KG1 (cell line): ENCODE measurements around the gene CRYZL1.
"Not testable (repeated sequence)": the region's sequence is repeated elsewhere in the genome, so short reads cannot be mapped to it uniquely, and the experiment has no call there.

Source experiments
- DNase-seq: peaks from one replicate; lab custom pipeline; 2025; lab: John Stamatoyannopoulos, UW

Gene CRYZL1

GRCh38 chr21:33626151-33626550 is 15.4 kb downstream of the CRYZL1 start:
- DNase-seq: not testable (repeated sequence)

DNA sequence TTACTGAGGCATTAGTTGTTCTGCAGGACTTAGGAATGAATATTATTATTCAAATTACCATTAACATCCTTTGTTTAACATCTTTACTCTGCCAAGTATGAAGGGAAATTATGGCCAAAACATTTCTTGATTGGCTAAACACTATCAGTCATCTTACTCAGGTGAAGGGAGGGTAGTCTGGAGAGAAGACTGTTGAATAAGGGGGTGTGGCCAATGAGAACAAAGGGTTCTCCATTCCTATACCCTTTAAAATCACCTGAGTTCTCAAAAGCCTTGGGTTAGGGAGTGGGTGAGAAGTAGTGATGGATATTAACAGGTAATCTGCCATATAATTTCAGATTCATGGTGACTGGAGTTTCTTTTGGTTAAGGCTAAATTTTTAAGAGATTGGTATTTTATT is 19.3 kb downstream of the CRYZL1 start:
- DNase-seq: no peak

DNA sequence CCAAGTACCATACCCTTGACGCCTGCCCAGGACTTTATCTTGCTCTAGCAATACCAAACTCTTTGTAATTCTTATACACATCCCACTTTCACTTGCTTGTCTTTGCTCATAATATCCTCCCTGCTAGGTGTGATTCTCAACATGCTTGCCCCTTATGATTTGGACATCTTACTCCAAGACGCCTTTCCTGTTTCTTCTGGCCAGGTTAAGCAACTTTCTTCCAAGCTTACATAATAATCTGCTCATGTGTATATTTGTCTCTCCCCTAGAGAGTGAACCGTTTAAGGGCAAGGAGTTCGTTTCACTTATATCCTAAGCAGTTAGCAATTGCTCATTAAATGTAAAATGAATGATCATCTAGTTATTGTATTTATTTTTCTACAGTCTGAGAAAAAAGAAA is 21.8 kb downstream of the CRYZL1 start:
- DNase-seq: no peak

DNA sequence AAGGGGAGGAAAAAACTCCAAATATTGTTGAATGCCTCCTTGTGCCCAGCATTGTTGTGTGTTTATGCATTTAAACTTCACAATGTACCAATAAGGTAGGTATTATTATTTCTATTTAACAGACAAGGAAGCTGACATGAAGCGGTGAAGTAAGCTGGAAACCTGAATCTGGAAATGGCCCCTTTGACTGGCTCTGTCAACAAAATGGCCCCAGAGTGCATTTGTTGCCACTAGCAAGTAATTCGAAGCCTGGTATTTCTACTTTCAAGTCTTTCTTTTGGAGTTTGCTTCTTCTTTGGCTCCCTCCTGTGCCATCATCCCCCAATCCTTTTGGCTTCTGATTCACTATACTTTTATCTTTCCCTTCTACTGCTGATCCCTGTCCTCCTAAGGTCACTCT is 23.1 kb downstream of the CRYZL1 start:
- DNase-seq: no peak

DNA sequence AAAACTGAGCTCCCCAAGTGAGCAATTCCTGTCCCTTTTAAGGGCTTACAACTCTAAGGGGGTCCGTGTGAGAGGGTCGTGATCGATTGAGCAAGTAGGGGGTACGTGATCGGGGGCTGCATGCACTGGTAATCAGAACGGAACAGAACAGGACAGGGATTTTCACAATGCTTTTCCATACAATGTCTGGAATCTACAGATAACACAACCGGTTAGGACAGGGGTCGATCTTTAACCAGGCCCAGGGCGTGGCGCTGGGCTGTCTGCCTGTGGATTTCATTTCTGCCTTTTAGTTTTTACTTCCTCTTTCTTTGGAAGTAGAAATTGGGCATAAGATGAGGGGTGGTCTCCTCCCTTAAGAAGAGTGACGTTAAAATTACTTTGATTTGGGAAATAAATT is 24.0 kb downstream of the CRYZL1 start:
- DNase-seq: not testable (repeated sequence)

DNA sequence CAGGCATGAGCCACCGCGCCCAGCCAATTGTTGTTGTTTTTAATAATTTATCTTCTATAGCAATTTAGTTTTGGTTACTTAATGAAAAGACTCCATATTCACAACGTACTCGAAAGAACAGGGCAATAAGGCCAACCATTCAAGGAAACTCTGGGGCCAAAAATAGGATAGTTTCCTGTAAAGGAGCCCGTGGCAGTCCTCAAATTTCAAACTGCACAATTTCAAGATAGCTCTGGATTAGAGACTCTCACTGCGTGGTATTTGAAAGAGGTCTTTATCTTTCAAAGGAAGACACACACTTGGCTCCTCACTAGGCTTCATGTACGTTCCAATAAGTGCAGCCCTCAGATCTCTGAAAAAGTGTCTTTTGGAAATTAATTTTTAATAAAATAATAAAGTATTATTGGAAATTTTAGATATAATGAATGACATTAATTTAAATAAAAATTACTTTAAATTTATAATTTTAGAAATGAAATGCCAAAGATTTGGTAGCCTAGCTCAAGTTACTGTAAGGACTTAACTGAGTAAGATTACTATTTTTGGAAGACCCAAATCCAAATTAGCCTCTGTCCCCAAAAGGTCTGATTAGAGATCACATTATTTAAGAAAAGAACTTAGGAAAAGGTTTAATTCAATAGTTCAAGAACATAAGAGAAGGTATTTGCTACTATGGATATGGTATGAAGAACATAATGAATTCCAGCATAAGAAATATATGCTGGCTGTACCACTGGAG is 30.4 kb downstream of the CRYZL1 start:
- no peak for DNase-seq

- DNase-seq: no peak
Measured at GRCh38 chr21:33608559-33608958, 33.0 kb downstream of the CRYZL1 start.

- DNase-seq: no peak
Measured at GRCh38 chr21:33598051-33598450, 43.5 kb downstream of the CRYZL1 start.

DNA sequence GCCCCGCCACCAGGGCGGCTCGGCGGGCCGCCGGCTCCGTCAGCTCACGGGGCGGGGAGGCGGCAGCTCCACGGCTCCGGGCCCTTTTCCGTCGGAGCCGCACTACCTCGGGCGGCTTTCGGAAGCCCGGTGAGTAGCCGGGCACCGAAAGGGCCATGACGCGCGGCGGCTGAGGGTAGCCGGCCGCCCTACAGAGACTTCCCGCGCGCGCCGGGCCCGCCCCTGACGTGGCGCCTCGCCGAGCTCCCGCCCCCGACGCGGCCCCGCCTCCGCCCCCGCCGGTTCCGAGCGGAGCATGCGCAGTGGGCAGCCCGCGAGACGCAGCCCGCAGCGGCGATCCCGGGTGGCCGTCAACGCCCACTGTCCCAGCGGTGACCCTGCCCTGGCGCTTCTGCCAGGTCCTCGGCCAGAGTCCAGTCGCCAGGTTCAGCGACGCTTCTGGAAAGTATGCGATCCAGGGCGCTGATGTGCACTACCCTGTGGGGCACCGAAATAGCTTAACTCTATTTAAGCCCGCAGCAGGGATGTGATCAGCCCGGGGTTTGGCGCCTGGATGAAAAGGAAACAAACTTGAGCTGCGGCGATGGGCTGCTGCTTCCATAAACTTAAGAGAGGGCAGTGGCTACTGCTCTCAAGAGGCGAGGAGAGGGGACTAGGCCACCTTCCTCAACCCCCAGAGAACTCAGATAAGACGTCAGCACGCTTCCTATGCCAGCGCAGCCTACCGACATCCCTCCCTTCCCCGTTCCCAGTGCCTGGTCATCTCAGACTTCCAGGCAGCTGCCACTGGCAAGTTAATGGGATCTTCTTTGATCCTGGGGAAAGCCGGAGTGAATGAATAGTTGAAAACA is 52.8 kb downstream of the CRYZL1 start, which contains the start of gene DONSON:
TSS of gene DONSON (minus strand) at position 200 of the 851 bp plus-strand sequence. CDS start at position 157, 43 bp downstream.
- DNase-seq: peak; percentile 82

DNA sequence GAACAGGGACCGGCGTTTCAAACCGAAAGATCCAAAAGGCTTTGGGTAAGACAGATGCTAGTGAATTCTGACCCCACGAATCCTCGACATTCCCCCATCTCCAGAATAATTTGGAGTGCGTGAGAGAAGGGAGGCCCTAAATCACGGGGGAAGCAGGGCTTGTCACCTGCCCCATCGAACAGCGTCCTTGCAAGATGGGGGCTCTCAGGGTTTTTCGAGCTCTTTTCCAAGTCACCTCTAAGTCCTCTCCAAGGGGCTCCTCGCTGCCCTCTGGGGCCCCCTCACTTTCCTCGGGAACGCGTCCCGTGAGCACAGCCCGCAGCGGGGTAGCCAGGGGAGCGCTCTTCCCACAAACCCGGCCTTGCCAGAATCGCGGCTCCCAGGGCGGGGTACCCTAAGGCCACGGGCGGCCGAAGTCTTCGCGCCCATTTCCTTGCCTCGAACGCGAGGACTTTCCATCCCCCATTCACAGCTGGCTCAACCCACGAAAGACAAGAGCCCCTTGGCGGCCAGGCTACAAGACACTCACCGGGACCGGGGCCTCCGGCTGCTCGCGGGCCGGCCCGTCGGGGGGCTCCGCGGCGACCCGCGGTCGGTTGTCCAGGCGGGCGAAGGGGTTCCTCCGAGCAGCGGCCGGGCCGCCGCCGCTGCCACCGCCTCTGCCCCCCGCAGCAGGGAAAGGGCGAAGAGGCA is 53.6 kb downstream of the CRYZL1 start:
- DNase-seq: no peak

GRCh38 chr21:33586927-33587326 is 54.6 kb downstream of the CRYZL1 start:
- DNase-seq: no peak

GRCh38 chr21:33584455-33584854 is 57.1 kb downstream of the CRYZL1 start:
- DNase-seq: no peak

DNA sequence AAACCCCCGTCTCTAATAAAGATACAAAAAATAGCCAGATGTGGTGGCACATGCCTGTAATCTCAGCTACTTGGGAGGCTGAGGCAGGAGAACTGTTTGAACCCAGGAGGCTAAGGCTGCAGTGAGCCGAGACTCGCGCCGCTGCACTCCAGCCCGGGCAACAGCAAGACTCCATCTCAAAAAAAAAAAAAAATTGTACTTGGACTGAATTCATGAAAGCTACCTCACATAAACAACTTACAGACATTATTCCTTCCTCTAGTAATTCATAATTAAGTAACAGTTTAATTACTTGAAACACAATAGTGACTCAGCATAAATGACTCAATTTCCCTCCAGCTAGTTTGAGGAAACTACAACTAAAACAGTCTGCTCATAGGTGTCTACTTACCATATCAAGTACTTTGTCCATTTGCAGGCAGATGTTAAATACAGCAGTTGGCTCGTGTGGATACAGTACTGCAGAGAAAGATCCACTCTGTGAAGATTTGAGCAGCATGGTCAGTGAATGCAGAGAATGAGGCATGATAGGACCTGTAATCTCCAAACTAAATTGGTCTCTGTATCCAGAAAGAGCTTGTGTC is 62.5 kb downstream of the CRYZL1 start:
- DNase-seq: no peak

GRCh38 chr21:33578214-33578613 is 63.3 kb downstream of the CRYZL1 start:
- no peak for DNase-seq

DNA sequence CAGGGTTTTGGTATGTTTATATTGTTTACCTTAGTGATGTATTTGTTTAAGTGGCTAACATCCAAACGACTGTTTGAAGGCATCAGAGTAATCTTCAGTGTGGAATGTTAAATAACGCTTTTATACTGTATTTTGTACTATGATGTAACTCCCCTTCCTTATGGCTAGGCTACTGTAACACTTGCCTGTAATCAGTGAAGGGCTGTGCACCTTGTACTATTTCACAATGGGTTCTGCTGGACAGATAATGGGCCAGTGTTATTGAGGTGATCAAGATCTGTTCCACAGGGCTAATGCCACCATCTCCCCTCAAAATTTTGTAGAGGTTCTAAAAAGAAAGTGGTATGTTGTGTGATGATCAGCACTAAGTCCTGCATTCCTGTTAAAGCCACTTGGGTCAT is 64.8 kb downstream of the CRYZL1 start:
- not testable (repeated sequence) for DNase-seq

DNA sequence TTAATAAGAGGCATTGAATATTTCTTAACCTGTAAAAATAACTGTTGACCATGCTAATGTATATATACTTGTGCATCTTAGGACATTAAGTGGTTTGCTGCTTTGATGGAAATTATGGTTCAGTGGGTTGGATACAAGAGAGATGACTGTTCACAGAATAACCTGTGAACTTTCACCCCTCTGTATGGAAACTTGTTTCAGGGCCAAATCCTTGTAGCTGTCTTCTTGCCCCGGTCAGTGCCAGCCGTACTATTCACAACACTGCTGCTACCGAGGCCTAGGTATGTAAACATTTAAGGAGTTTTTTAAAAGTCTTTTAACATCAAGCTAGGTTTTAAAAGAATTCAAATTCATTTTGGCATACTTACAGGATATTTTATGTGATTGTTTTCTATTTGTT is 69.2 kb downstream of the CRYZL1 start:
- DNase-seq: no peak

- DNase-seq: no peak
Measured at GRCh38 chr21:33569991-33570390, 71.5 kb downstream of the CRYZL1 start.

DNA sequence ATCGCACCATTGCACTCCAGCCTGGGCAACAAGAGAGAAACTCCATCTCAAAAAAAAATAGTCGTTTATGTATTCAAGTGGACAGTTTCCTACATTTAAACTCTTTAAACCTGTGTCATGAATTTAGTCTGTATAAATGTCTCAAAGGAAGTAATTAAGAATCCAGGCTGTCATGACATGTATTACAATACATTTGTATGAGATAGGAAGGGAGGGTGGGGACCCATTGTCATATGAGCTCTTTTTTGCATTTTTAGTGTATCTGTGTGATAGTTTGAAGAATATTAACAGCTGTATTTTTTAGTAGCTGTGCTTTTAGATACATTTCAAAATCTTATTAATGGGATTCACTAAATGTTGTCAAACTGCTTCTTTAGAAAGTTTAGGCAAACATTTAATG is 73.1 kb downstream of the CRYZL1 start:
- DNase-seq: no peak

- DNase-seq: no peak
Measured at GRCh38 chr21:33567914-33568313, 73.6 kb downstream of the CRYZL1 start.

- no peak for DNase-seq
Measured at GRCh38 chr21:33566514-33566913, 75.0 kb downstream of the CRYZL1 start.

DNA sequence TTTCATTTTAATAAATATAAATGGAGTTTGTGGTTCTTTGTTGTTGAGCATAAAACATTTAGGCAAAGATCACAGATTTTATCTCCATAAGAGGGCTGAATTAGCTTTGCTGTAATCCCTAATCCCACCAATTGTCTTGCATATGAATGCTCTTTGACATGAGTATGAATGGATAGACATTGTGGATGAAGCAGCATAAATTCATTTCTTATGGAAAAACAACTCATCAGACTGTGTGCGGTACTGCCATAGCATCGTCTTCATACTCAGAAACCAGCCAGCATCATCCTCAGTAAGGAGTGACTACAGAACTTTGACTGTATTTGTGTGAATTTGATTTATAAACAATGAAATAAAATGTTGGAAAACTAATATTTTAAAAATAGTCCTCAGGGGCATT is 79.2 kb downstream of the CRYZL1 start:
- DNase-seq: no peak

DNA sequence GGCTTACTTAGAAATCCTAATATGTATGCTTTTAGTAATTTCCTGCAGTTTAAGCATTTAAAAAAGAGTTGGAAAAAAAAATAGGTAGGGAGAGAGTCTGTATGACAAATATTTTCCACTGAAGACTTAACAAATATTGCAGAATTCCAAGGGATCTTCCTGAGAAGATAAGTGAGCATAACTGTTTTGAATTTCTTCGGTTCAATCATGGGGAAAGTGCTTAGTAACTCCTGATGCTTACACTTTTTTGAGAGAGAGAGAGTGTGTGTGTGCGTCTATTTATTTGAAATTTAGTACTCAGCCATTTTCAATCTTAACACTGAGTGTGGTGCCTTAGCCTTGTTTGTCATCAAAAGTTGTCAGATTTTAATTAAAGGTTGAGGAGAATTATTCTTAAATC is 80.2 kb downstream of the CRYZL1 start:
- DNase-seq: no peak
